GM19328 (cell line): ENCODE results near the gene OR4C46.
"Not testable (repeated sequence)": the region's sequence is repeated elsewhere in the genome, so short reads cannot be mapped to it uniquely, and the experiment has no call there.

Source experiments
- ATAC-seq: cut with Tn5 transposase; IDR thresholded peaks from one replicate; pipeline ENCODE4 v1.9.1; 2021; ENCODE audit warnings: mild to moderate bottlenecking, moderate library complexity; ENCODE audit not compliant: unreplicated experiment

Gene OR4C46

GRCh38 chr11:54603898-54604297, at the start of gene OR4C46:
Gene OR4C46, minus strand, starts transcription at chr11:54603998. Its CDS starts 0 bp downstream, at chr11:54603998.
- no peak for ATAC-seq

- ATAC-seq: not testable (repeated sequence)
These were observed 41.8 kb upstream of the OR4C46 start for GRCh38 chr11:54645606-54646005.

GRCh38 chr11:54561439-54561838, 42.4 kb downstream of the OR4C46 start:
- not testable (repeated sequence) for ATAC-seq

- ATAC-seq: no peak
These were observed 44.9 kb downstream of the OR4C46 start for GRCh38 chr11:54558919-54559318.

GRCh38 chr11:54558407-54558806, 45.4 kb downstream of the OR4C46 start:
- ATAC-seq: no peak
